PC-3 (cell line): ENCODE measurements around the gene PSMD3. TPM values are rescaled to one million over a fixed set of nuclear protein-coding genes. Genes with fewer than 3 reads are reported as not detected.
A peak's percentile ranks its signal among the peaks of the same experiment; 100 is the strongest.

ENCODE experiments used
- ATAC-seq: fragments of 200-7000 bp; cut with Tn5 transposase; 2 replicates; pipeline ENCODE4 v1.9.1; 2020; ENCODE audit warnings: mild to moderate bottlenecking, moderate library complexity
- BruUV-seq: library from RNA; stranded (reverse); fragments of 400-500 nt; replicated peaks from 2 replicates; lab custom pipeline; 2021; lab: Mats Ljungman, UMichigan
- CTCF ChIA-PET: fragments of 300-600 bp; sonication (Branson Sonifier 250); formaldehyde crosslinking; loops from one replicate; lab custom pipeline; 2022; ENCODE audit warnings: antibody characterized with exemption; lab: Charles Lee
- POLR2A ChIA-PET: fragments of 300-600 bp; sonication (Branson Sonifier 250); formaldehyde crosslinking; loops from one replicate; lab custom pipeline; 2022; ENCODE audit warnings: antibody characterized with exemption; ENCODE audit not compliant: unreplicated experiment; lab: Charles Lee
- DNase-seq: peaks from one replicate; pipeline ENCODE4 v3.0.0-alpha.2; 2015
- H2AFZ ChIP-seq: fragments of 300-600 bp; sonication (generic); 2 replicates; pipeline ENCODE4 v1.6.0; 2016; ENCODE audit warnings: antibody characterized with exemption, low read length
- H3F3A ChIP-seq: fragments of 300-600 bp; sonication (generic); one replicate; pipeline ENCODE4 v1.6.0; 2017; ENCODE audit warnings: antibody characterized with exemption, low read length, control low read depth, mild to moderate bottlenecking; ENCODE audit not compliant: unreplicated experiment
- H3K27ac ChIP-seq: fragments of 300-600 bp; sonication (generic); 2 replicates; pipeline ENCODE4 v1.5.1; 2016; ENCODE audit warnings: mild to moderate bottlenecking, low read length
- H3K27me3 ChIP-seq: fragments of 300-600 bp; sonication (generic); 2 replicates; pipeline ENCODE4 v1.6.1; 2016; ENCODE audit warnings: low read length, mixed read lengths
- H3K36me3 ChIP-seq: fragments of 300-600 bp; sonication (generic); 2 replicates; pipeline ENCODE4 v1.6.1; 2016; ENCODE audit warnings: low read depth, mixed run types, low read length, mixed read lengths
- H3K4me1 ChIP-seq: fragments of 300-600 bp; sonication (generic); 2 replicates; pipeline ENCODE4 v1.5.1; 2016; ENCODE audit warnings: low read length; ENCODE audit not compliant: insufficient read depth
- H3K4me2 ChIP-seq: fragments of 300-600 bp; sonication (generic); 2 replicates; pipeline ENCODE4 v1.6.0; 2016; ENCODE audit warnings: low read length
- H3K4me3 ChIP-seq: fragments of 300-600 bp; sonication (generic); 2 replicates; pipeline ENCODE4 v1.5.1; 2016; ENCODE audit warnings: mild to moderate bottlenecking, low read length, mixed read lengths
- H3K79me2 ChIP-seq: fragments of 300-600 bp; sonication (generic); 2 replicates; pipeline ENCODE4 v1.6.1; 2017; ENCODE audit warnings: low read length, mixed read lengths
- H3K9ac ChIP-seq: fragments of 300-600 bp; sonication (generic); 2 replicates; pipeline ENCODE4 v1.6.0; 2016; ENCODE audit warnings: mild to moderate bottlenecking, low read length
- H3K9me2 ChIP-seq: fragments of 300-600 bp; sonication (generic); replicated peaks from 2 replicates; pipeline ENCODE4 v1.6.1; 2016; ENCODE audit warnings: mixed run types, low read length, mixed read lengths
- H3K9me3 ChIP-seq: fragments of 300-600 bp; sonication (generic); 2 replicates; pipeline ENCODE4 v1.6.1; 2016; ENCODE audit warnings: low read length, mixed read lengths
- H4K20me1 ChIP-seq: fragments of 300-600 bp; sonication (generic); 2 replicates; pipeline ENCODE4 v1.6.1; 2016; ENCODE audit warnings: low read length, mixed read lengths
- CTCF ChIP-seq: fragments of 300-600 bp; sonication (generic); conservative IDR thresholded peaks from 2 replicates; pipeline ENCODE4 v1.5.1; 2017; ENCODE audit warnings: antibody characterized with exemption, low read depth, mild to moderate bottlenecking, low read length
- EZH2 ChIP-seq: fragments of 300-600 bp; sonication (generic); IDR thresholded peaks from one replicate; pipeline ENCODE4 v1.6.1; 2017; ENCODE audit warnings: antibody characterized with exemption, mild to moderate bottlenecking, low read length; ENCODE audit not compliant: unreplicated experiment
- EZH2phosphoT487 ChIP-seq: fragments of 300-600 bp; sonication (generic); IDR thresholded peaks from 2 replicates; pipeline ENCODE4 v1.6.1; 2018; ENCODE audit warnings: mild to moderate bottlenecking, antibody characterized with exemption, low read length, borderline replicate concordance
- intact Hi-C: fragments of 100-400 bp; cut with micrococcal nuclease; formaldehyde crosslinking; loops from 2 replicates; pipeline ENCODE4 v1.9.0; 2023
- total RNA-seq: library from RNA; depleted of rRNA; stranded (reverse); fragments of >200 nt; gene quantifications from 2 replicates; pipeline ENCODE4 v1.2.3, GENCODE V29; 2014

Gene PSMD3
- total RNA-seq, 1 experiment from 2014 or later: 267 TPM

DNA sequence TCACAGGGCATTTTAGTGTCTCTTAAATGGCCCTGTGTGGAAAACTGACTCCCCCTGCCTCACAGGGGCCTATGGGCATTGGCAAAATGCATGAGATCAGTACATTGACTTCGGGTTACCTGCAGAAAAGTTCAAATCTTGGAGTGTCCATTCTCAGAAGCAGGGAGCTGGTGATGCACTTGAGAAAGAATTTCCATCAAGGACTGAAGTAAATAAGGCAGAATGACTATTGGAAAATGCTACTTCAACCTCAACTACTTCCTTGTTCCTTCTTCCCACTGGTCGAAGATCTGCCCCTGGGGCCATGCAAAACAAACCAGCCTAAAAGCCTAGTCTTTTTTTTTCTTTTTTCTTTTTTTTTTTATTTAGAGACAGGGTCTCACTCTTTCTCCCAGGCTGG is 31.6 kb upstream of the PSMD3 start:
- Histone ChIP-seq H3K9me3 (no peaks in the 10 kb centered on the region), H2AFZ (no peak overlapping the region), H3K27ac (no peak overlapping the region), H3K27me3 (no peaks in the 10 kb centered on the region), H3K79me2 (no peaks in the 10 kb centered on the region), H3K36me3 (no peaks in the 10 kb centered on the region), H3K9ac (no peak overlapping the region), H3K4me3 (no peak overlapping the region), H3K9me2 (no peaks in the 10 kb centered on the region), H3K4me1 (peaks cover 8% of the 10 kb centered on the region), H3F3A (no peaks in the 10 kb centered on the region), H4K20me1 (no peaks in the 10 kb centered on the region), H3K4me2 (no peak overlapping the region)
- ChIA-PET POLR2A (no interaction called here), CTCF (no interaction called here)
- TF ChIP-seq EZH2phosphoT487 (no peak), EZH2 (no peak), CTCF (no peak)
- DNase-seq (no peak), ATAC-seq (no peak)
- BruUV-seq: no TSS peak
- intact Hi-C loops: no loop called here

DNA sequence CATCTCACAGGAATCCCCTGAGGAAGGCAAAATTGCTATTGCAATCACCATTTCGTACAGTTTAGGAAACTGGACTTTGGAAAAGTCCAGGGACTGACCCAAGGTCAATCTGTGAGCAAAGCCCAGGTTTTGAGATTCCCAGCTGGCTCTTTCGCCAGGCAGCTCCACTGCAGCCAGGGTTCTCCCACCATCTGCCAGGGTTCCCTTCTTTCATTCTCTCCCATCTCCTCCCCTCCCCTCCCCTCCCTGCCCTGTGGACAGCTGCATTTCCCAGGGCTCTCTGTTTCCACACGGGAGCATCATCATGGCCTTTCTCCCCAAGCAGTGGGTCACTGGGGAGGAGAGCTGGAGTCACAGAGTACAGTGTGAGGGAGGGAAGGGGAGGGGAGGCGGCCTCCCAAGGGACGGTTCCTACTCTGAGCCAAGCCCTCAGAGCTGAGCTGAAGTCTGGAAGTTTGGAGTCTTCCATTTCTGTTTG is 29.7 kb upstream of the PSMD3 start:
- TF ChIP-seq EZH2 (no peak), CTCF (no peak), EZH2phosphoT487 (no peak)
- no peak overlapping the region for H3K27ac ChIP-seq
- ATAC-seq: no peak
- no peaks in the 10 kb centered on the region for H4K20me1 ChIP-seq
- H3K9me3 ChIP-seq: no peaks in the 10 kb centered on the region
- no peak overlapping the region for H3K9ac ChIP-seq
- H3K4me1 ChIP-seq: peaks cover 8% of the 10 kb centered on the region
- H2AFZ ChIP-seq: no peak overlapping the region
- DNase-seq: no peak
- CTCF ChIA-PET: no interaction called here
- H3K27me3 ChIP-seq: no peaks in the 10 kb centered on the region
- H3F3A ChIP-seq: no peaks in the 10 kb centered on the region
- no TSS peak for BruUV-seq
- no peaks in the 10 kb centered on the region for H3K36me3 ChIP-seq
- no peak overlapping the region for H3K4me2 ChIP-seq
- POLR2A ChIA-PET: interaction anchor here (0.6 kb wide), 1 partner anchor 681 kb away, joined by 4 read pairs; no protein-coding TSS in a partner anchor
- no peaks in the 10 kb centered on the region for H3K9me2 ChIP-seq
- intact Hi-C loops: no loop called here
- no peak overlapping the region for H3K4me3 ChIP-seq
- no peaks in the 10 kb centered on the region for H3K79me2 ChIP-seq

GRCh38 chr17:39951924-39952679 is 28.5 kb upstream of the PSMD3 start:
- H3K4me1 ChIP-seq: peaks cover 8% of the 10 kb centered on the region
- H3K9me3 ChIP-seq: no peaks in the 10 kb centered on the region
- H3K4me3 ChIP-seq: peak overlapping the region; percentile 60
- no peaks in the 10 kb centered on the region for H3K9me2 ChIP-seq
- intact Hi-C loops: no loop called here
- peak overlapping the region; percentile 85 for H3K4me2 ChIP-seq
- H3F3A ChIP-seq: no peaks in the 10 kb centered on the region
- H2AFZ ChIP-seq: peak overlapping the region; percentile 83
- ChIA-PET CTCF (interaction anchor here (0.6 kb wide), 1 partner anchor 1835 kb away, joined by 6 read pairs; the partner anchor contains the start of gene JUP), POLR2A (no interaction called here)
- no peak overlapping the region for H3K27ac ChIP-seq
- BruUV-seq: no TSS peak
- H4K20me1 ChIP-seq: no peaks in the 10 kb centered on the region
- H3K79me2 ChIP-seq: no peaks in the 10 kb centered on the region
- H3K9ac ChIP-seq: no peak overlapping the region
- TF ChIP-seq EZH2phosphoT487 (no peak), EZH2 (no peak), CTCF (no peak)
- H3K27me3 ChIP-seq: no peaks in the 10 kb centered on the region
- no peaks in the 10 kb centered on the region for H3K36me3 ChIP-seq
- no peak for DNase-seq
- no peak for ATAC-seq
